GM12891 (cell line): ENCODE measurements around the gene CMSS1.
"Not testable (repeated sequence)": the region's sequence is repeated elsewhere in the genome, so short reads cannot be mapped to it uniquely, and the experiment has no call there.

Experiments
- DNase-seq: peaks from one replicate; pipeline ENCODE4 v3.0.0; 2011; ENCODE audit warnings: low spot score; ENCODE audit not compliant: insufficient read length
- FAIRE-seq: peaks from 2 replicates; lab custom pipeline; 2011; peaks lifted over from hg19 to GRCh38; lab: Jason Lieb, UNC
- PAX5 ChIP-seq: IDR thresholded peaks from 2 replicates; pipeline ENCODE4 v1.6.1; 2011; ENCODE audit warnings: low read length, moderate library complexity, mild to moderate bottlenecking; ENCODE audit not compliant: insufficient read depth, severe bottlenecking
- POLR2A ChIP-seq: IDR thresholded peaks from 2 replicates; pipeline ENCODE4 v1.6.1; 2011; ENCODE audit warnings: low read depth, low read length, control low read depth
- POLR2AphosphoS5 ChIP-seq: IDR thresholded peaks from 2 replicates; pipeline ENCODE4 v1.6.1; 2011; ENCODE audit warnings: low read depth, low read length, control low read depth
- POU2F2 ChIP-seq: IDR thresholded peaks from 2 replicates; pipeline ENCODE4 v1.6.1; 2011; ENCODE audit warnings: low read depth, mild to moderate bottlenecking, control low read depth, low read length, moderate library complexity
- SPI1 ChIP-seq: IDR thresholded peaks from 2 replicates; pipeline ENCODE4 v1.6.1; 2011; ENCODE audit warnings: low read depth, low read length, control low read depth
- TAF1 ChIP-seq: IDR thresholded peaks from 2 replicates; pipeline ENCODE4 v1.6.1; 2011; ENCODE audit warnings: low read depth, low read length, control low read depth

CMSS1 gene

DNA sequence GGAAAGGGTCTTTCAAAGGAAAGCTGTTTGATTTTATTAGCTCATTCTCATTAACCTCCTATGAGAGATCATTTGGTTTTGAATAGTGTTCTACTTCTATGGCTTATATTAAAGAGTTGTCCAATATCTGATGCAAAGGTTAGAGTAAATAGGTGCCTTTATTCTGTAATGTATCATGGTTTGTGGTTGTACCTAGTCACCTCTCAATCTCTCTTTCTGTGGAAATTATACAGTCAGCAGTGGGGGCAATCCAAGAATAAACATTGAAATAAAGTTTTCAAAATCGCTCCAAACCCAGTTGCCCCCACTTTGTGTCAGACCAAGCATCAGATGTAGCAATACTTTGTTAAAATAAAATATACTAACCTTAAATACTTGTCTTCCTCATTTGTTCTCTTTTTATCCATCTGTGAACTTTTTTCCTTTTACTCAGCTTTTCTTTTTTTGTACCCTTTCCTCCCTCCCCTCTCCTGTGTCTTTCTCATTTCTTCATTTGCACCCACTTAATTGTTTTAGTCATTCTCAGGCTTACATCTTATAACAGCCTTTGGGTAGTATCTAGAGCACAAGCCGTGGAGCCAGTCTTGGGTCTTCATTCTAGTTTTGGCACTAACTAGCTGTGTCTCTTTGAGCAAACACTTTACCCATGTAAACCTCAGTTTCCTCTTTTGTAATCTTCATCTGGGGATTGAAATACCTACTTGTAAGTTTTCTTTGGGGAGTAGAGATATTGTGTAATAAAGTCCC lies 16.7 kb downstream of the CMSS1 start:
- DNase-seq (no peak), FAIRE-seq (no peak)

GRCh38 chr3:99836681-99837080 lies 19.0 kb downstream of the CMSS1 start:
- FAIRE-seq: no peak
- no peak for DNase-seq
- no peak for TF ChIP-seq PAX5
- TF ChIP-seq TAF1: no peak
- TF ChIP-seq POLR2A: no peak
- TF ChIP-seq POLR2AphosphoS5: no peak
- TF ChIP-seq POU2F2: no peak
- no peak for TF ChIP-seq SPI1

More for the DNA sequence above, 16.7 kb downstream of the CMSS1 start:
- no peak for TF ChIP-seq POLR2A
- TF ChIP-seq POLR2AphosphoS5: no peak
- no peak for TF ChIP-seq SPI1
- no peak for TF ChIP-seq POU2F2
- TF ChIP-seq TAF1: no peak
- no peak for TF ChIP-seq PAX5

GRCh38 chr3:99837715-99838114 lies 20.1 kb downstream of the CMSS1 start:
- FAIRE-seq (no peak), DNase-seq (no peak)
- TF ChIP-seq PAX5 (no peak), SPI1 (no peak), TAF1 (no peak), POLR2AphosphoS5 (no peak), POU2F2 (no peak), POLR2A (no peak)

- DNase-seq (no peak), FAIRE-seq (no peak)
- TF ChIP-seq POLR2AphosphoS5: no peak
- TF ChIP-seq POU2F2: no peak
- no peak for TF ChIP-seq PAX5
- no peak for TF ChIP-seq POLR2A
- TF ChIP-seq SPI1: no peak
- no peak for TF ChIP-seq TAF1
Observed at GRCh38 chr3:99838755-99839154, 21.1 kb downstream of the CMSS1 start.

GRCh38 chr3:99839613-99840012 lies 22.0 kb downstream of the CMSS1 start:
- DNase-seq: no peak
- no peak for TF ChIP-seq POU2F2
- no peak for TF ChIP-seq TAF1
- TF ChIP-seq POLR2A: no peak
- no peak for TF ChIP-seq SPI1
- TF ChIP-seq PAX5: no peak
- no peak for FAIRE-seq

GRCh38 chr3:99841949-99842348 lies 24.3 kb downstream of the CMSS1 start:
- FAIRE-seq: not testable (repeated sequence)

DNA sequence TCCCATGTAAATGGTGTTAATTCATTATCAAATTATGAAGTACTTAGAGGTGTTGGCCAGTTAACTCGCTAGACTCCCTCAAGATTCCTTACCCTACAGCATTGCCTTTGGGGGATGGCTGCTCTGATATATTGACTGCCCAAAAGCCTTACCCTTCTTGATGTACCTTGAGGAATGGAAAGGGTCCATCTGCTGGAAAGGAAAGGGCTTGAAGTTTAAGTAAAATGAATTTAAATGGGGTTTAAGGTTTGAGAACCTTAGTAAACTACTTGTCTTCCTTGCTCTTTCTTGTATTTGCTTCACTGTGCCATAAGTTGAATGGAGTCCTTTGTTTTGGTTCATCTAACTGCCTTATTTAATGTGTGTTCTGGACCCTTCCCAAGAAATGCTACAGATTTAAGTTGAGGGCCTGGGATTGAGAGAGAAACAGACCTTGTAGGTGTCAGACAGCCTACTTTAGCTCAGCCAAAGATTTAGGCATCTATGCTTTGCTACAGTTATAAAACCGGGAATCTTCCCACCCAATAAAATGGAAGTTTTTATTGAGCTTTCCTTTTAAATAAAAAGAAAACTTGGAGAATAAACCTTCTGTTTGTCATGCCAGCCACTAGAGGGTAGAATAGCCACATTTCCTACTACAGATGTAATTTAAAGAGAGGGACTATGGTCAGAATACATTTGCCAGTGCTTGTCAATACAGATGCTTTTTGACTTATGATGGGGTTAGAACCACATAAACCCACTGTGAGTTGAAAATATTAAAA lies 25.3 kb downstream of the CMSS1 start:
- FAIRE-seq (peak; percentile 28), DNase-seq (no peak)
- no peak for TF ChIP-seq TAF1
- TF ChIP-seq POU2F2: no peak
- TF ChIP-seq POLR2AphosphoS5: no peak
- TF ChIP-seq PAX5: no peak
- TF ChIP-seq POLR2A: no peak
- no peak for TF ChIP-seq SPI1

More at GRCh38 chr3:99841949-99842348, 24.3 kb downstream of the CMSS1 start:
- DNase-seq: not testable (repeated sequence)

GRCh38 chr3:99843590-99844258 lies 26.1 kb downstream of the CMSS1 start:
- TF ChIP-seq POLR2A: no peak
- no peak for TF ChIP-seq POU2F2
- TF ChIP-seq SPI1: no peak
- TF ChIP-seq POLR2AphosphoS5: no peak
- TF ChIP-seq TAF1: no peak
- no peak for TF ChIP-seq PAX5
- DNase-seq (no peak), FAIRE-seq (peak; percentile 23)

DNA sequence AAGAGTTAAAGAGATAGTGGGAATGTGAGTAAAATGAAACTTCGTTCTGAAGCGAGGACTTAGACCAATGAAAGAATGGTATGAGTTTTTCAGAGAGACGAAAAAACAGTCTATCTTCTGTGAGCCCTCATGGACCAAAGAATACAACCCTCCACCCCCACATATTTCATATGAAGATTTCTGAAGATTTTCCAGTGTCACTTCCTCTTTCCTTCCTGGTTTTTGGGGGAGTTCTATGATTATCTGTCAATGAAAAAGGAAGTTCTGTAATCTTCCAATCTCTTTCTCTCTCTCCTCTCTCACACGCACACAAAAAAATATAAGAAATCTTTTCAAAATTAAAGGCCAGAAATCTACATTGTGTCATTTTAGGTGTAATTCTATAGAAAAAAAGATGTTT lies 27.7 kb downstream of the CMSS1 start:
- FAIRE-seq (no peak), DNase-seq (no peak)
- TF ChIP-seq SPI1: peak; percentile 80
- no peak for TF ChIP-seq POU2F2

DNA sequence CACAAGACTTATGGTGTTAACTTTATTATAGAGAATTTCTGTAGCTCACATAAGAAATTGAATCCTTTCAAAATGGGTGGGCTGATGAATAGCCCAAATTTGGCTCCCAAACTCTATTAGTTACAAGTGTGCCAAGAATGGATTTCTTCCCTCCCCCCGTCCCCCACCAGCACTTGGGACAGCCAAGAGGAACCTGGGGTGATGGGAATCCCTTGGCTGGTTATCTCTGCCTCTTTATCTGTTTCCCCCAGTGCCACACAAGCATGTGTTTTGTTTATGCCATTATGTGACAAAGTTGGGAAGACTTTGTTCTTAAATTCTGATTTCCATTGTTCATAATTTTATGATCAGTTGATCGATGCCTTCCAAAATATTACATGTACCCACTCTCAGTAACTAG lies 28.3 kb downstream of the CMSS1 start:
- FAIRE-seq (no peak), DNase-seq (no peak)
- TF ChIP-seq SPI1 (no peak), POU2F2 (no peak), TAF1 (no peak), POLR2A (no peak), PAX5 (no peak), POLR2AphosphoS5 (no peak)
